Thyroid gland (tissue), 4 donors: Measurements from ENCODE around the gene NGDN. TPM values are rescaled to one million over a fixed set of nuclear protein-coding genes. Genes with fewer than 3 reads are reported as not detected.

Experiments used
- DNase-seq, 2 donors: peaks; one replicate each; pipeline ENCODE4 v3.0.0-alpha.2; 2019
- H3K27ac ChIP-seq, 3 donors: fragments of 200-600 bp; sonication (generic); 1 replicate in 2 of 3; 2 replicates in 1 of 3; pipeline ENCODE4 v1.5.1; 2016 to 2019; ENCODE audit warnings: mild to moderate bottlenecking in 1 of 3, moderate library complexity in 1 of 3
- H3K27me3 ChIP-seq: fragments of 200-600 bp; sonication (generic); one replicate; pipeline ENCODE4 v1.5.1; 2019
- H3K36me3 ChIP-seq, 2 donors: fragments of 200-600 bp; sonication (generic); one replicate each; pipeline ENCODE4 v1.5.1; 2016 to 2019
- H3K4me1 ChIP-seq, 2 donors: fragments of 200-600 bp; sonication (generic); one replicate each; pipeline ENCODE4 v1.5.1; 2017 to 2019
- H3K4me3 ChIP-seq, 3 donors: fragments of 200-600 bp; sonication (generic); replicated peaks in 1 of 3; 1 replicate in 2 of 3; 2 replicates in 1 of 3; pipeline ENCODE4 v1.5.1; 2016; ENCODE audit warnings: mild to moderate bottlenecking in 1 of 3
- H3K9me3 ChIP-seq: fragments of 200-600 bp; sonication (generic); one replicate; pipeline ENCODE4 v1.5.1; 2017
- POLR2A ChIP-seq, 2 donors: fragments of 450-650 bp; IDR thresholded peaks; one replicate each; pipeline ENCODE4 v1.6.1; 2017; ENCODE audit warnings: antibody characterized with exemption in 2 of 2, mild to moderate bottlenecking in 2 of 2, moderate library complexity in 1 of 2
- WGBS, 2 donors: methylation state at CpG; one replicate each; pipeline ENCODE4 v1.1.5; 2017; 5-methylcytosine and 5-hydroxymethylcytosine counted together
- intact Hi-C: fragments of 100-400 bp; cut with DNase I; formaldehyde crosslinking; loops from one replicate; pipeline ENCODE4 v1.15.1; 2023
- total RNA-seq, 4 donors: library from RNA; depleted of rRNA; stranded (reverse); fragments of >200 nt; gene quantifications; one replicate each; pipeline ENCODE4 v1.2.3, GENCODE V29; 2016
- TF ChIP-seq, protein P1 (sequence below), 6 experiments: fragments of 200-600 bp in 3 of 6; fragments of 450-650 bp in 3 of 6; sonication (generic) in 3 of 6; IDR thresholded peaks; one replicate each; pipeline ENCODE4 v1.5.1; 2016 to 2019; ENCODE audit warnings: antibody characterized with exemption in 6 of 6, mild to moderate bottlenecking in 2 of 6, inconsistent platforms in 1 of 6, moderate library complexity in 1 of 6

The NGDN gene
- total RNA-seq, 4 donors from 2014 or later: 31.3 to 51.1 (median 39.7) TPM

DNA sequence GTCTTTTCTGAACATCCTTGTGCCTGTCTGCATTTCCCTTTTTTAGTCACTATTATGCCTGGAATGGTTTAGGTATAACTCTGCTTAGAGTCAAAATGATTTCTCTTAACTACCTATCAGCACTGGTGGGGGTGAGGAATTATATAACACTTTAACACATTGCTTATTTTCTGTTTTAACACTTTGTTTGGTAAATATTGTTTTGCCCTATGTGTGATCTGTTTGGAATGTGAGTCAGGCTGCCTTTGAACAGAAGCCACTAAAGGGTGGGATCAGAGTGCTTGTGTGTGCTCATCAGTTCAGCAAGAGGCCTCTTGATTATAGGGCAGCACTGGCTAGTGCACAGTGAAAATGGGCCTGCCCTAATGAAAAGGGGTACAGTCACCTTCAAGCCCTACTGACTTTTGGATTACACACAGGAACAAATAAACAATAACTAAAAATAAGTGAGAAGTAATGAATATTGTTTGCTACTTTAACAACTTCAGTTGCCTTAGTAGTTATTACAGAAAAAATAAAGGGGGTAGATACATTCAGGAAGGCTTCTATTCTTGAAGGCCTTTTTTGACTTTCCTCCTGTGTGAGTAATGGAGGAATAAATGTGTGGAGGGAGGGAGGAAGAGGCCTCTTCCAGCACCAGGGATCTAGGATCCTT, 23.2 kb downstream of the NGDN start:
- no peak for DNase-seq
- no peak overlapping the region for H3K4me3 ChIP-seq
- no peak overlapping the region for H3K27ac ChIP-seq
- no peaks in the 10 kb centered on the region for H3K36me3 ChIP-seq
- H3K9me3 ChIP-seq: no peaks in the 10 kb centered on the region
- TF ChIP-seq, protein P1, sequence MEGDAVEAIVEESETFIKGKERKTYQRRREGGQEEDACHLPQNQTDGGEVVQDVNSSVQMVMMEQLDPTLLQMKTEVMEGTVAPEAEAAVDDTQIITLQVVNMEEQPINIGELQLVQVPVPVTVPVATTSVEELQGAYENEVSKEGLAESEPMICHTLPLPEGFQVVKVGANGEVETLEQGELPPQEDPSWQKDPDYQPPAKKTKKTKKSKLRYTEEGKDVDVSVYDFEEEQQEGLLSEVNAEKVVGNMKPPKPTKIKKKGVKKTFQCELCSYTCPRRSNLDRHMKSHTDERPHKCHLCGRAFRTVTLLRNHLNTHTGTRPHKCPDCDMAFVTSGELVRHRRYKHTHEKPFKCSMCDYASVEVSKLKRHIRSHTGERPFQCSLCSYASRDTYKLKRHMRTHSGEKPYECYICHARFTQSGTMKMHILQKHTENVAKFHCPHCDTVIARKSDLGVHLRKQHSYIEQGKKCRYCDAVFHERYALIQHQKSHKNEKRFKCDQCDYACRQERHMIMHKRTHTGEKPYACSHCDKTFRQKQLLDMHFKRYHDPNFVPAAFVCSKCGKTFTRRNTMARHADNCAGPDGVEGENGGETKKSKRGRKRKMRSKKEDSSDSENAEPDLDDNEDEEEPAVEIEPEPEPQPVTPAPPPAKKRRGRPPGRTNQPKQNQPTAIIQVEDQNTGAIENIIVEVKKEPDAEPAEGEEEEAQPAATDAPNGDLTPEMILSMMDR (IDR thresholded peaks at IDR 0.05): no peak
- no peak for TF ChIP-seq POLR2A (IDR thresholded peaks at IDR 0.05)
- no peaks in the 10 kb centered on the region for H3K4me1 ChIP-seq
- intact Hi-C loops: no loop called here
- no peaks in the 10 kb centered on the region for H3K27me3 ChIP-seq

DNA sequence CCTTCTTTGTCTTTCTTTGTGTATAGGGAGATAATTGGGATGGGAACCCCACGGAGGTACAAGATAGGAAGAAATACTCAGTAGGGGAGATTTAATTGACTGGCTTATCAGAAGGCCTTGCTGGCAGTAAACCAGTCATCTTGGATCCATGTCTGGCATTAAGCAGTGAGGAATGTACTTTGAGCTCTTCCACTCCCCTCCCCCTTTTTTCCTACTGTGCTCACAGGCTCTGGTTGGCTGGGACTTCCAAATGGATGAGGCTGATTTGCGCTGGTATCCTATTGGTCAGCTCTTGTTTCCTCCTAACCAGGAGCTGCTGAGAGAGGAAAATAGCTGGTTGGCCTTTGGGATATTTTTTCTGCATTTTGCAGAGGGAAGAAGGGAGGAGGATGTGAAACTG, 24.7 kb downstream of the NGDN start:
- no peak overlapping the region for H3K27ac ChIP-seq
- DNase-seq: no peak
- intact Hi-C loops: no loop called here
- H3K4me3 ChIP-seq: no peak overlapping the region
- H3K9me3 ChIP-seq: no peaks in the 10 kb centered on the region
- 50 to 66% methylated on average over 2 of the region's 2 CpGs for WGBS, 2 donors
- H3K27me3 ChIP-seq: no peaks in the 10 kb centered on the region
- no peaks in the 10 kb centered on the region for H3K36me3 ChIP-seq
- no peak for TF ChIP-seq POLR2A (IDR thresholded peaks at IDR 0.05)
- TF ChIP-seq, protein P1 (IDR thresholded peaks at IDR 0.05): no peak
- no peaks in the 10 kb centered on the region for H3K4me1 ChIP-seq

- Histone ChIP-seq H3K27me3 (no peaks in the 10 kb centered on the region), H3K9me3 (no peaks in the 10 kb centered on the region), H3K4me3 (no peak overlapping the region), H3K27ac (no peak overlapping the region), H3K4me1 (no peaks in the 10 kb centered on the region), H3K36me3 (no peaks in the 10 kb centered on the region)
- intact Hi-C loops: no loop called here
- no peak for DNase-seq
- 55 to 60% methylated on average over 13 of the region's 13 CpGs for WGBS, 2 donors
- TF ChIP-seq, protein P1 (IDR thresholded peaks at IDR 0.05): no peak
- no peak for TF ChIP-seq POLR2A (IDR thresholded peaks at IDR 0.05)
Observed at GRCh38 chr14:23512156-23512555, 42.7 kb downstream of the NGDN start.

- no peak for DNase-seq
- TF ChIP-seq POLR2A (IDR thresholded peaks at IDR 0.05): no peak
- TF ChIP-seq, protein P1 (IDR thresholded peaks at IDR 0.05): no peak
- Histone ChIP-seq H3K4me3 (no peak overlapping the region), H3K27ac (no peak overlapping the region), H3K9me3 (no peaks in the 10 kb centered on the region), H3K27me3 (no peaks in the 10 kb centered on the region), H3K36me3 (no peaks in the 10 kb centered on the region), H3K4me1 (peaks cover 0 to under 1% of the 10 kb centered on the region in 2 donors)
- 89 to 90% methylated on average over 24 to 25 of the region's 25 CpGs for WGBS, 2 donors
- intact Hi-C loops: no loop called here
Observed at GRCh38 chr14:23513005-23513817, 43.7 kb downstream of the NGDN start.
